Neural progenitor cell (in vitro differentiated cells): ENCODE data around the gene DYNLT3. TPM values are rescaled to one million over a fixed set of nuclear protein-coding genes. Genes with fewer than 3 reads are reported as not detected.

ENCODE experiments used
- DNase-seq: peaks from one replicate; pipeline ENCODE4 v3.0.0-alpha.2; 2016; ENCODE audit warnings: low spot score
- H2AFZ ChIP-seq: fragments of 200-600 bp; sonication (generic); replicated peaks from 2 replicates; pipeline ENCODE4 v1.6.1; 2016; ENCODE audit warnings: antibody characterized with exemption
- H3F3A ChIP-seq: fragments of 200-600 bp; sonication (generic); 2 replicates; pipeline ENCODE4 v1.6.1; 2016; ENCODE audit warnings: antibody characterized with exemption, low read depth
- H3K27ac ChIP-seq: fragments of 200-600 bp; sonication (generic); 2 replicates; pipeline ENCODE4 v1.5.1; 2016; ENCODE audit warnings: mild to moderate bottlenecking
- H3K27me3 ChIP-seq: fragments of 200-600 bp; sonication (generic); 2 replicates; pipeline ENCODE4 v1.6.1; 2016; ENCODE audit warnings: mild to moderate bottlenecking, moderate library complexity
- H3K36me3 ChIP-seq: fragments of 200-600 bp; sonication (generic); 2 replicates; pipeline ENCODE4 v1.5.1; 2016
- H3K4me1 ChIP-seq: fragments of 200-600 bp; sonication (generic); 2 replicates; pipeline ENCODE4 v1.6.1; 2016; ENCODE audit warnings: mixed run types
- H3K4me2 ChIP-seq: fragments of 200-600 bp; sonication (generic); 2 replicates; pipeline ENCODE4 v1.6.1; 2016
- H3K4me3 ChIP-seq: fragments of 200-600 bp; sonication (generic); 2 replicates; pipeline ENCODE4 v1.5.1; 2016
- H3K79me2 ChIP-seq: fragments of 200-600 bp; sonication (generic); 2 replicates; pipeline ENCODE4 v1.6.1; 2016; ENCODE audit warnings: low read depth
- H3K9ac ChIP-seq: fragments of 200-600 bp; sonication (generic); 2 replicates; pipeline ENCODE4 v1.6.1; 2016
- H3K9me3 ChIP-seq: fragments of 200-600 bp; sonication (generic); 2 replicates; pipeline ENCODE4 v1.5.1; 2016; ENCODE audit warnings: low read depth
- H4K20me1 ChIP-seq: fragments of 200-600 bp; sonication (generic); 2 replicates; pipeline ENCODE4 v1.6.1; 2016; ENCODE audit warnings: low read depth
- H3K27ac Mint-ChIP-seq: 3 replicates; pipeline ENCODE4 v1.8.0; 2021; ENCODE audit warnings: mixed read lengths
- H3K27me3 Mint-ChIP-seq: 2 replicates; pipeline ENCODE4 v1.8.0; 2022; ENCODE audit warnings: low read depth, mild to moderate bottlenecking, inconsistent platforms, moderate library complexity, mixed read lengths; ENCODE audit not compliant: insufficient read depth
- H3K36me3 Mint-ChIP-seq: 3 replicates; pipeline ENCODE4 v1.8.0; 2021; ENCODE audit warnings: mixed read lengths
- H3K4me1 Mint-ChIP-seq: 3 replicates; pipeline ENCODE4 v1.8.0; 2021; ENCODE audit warnings: mixed read lengths
- H3K4me3 Mint-ChIP-seq: 3 replicates; pipeline ENCODE4 v1.8.0; 2021; ENCODE audit warnings: mild to moderate bottlenecking, moderate library complexity, mixed read lengths
- H3K9me3 Mint-ChIP-seq: 3 replicates; pipeline ENCODE4 v1.8.0; 2020; ENCODE audit warnings: mixed read lengths
- EZH2 ChIP-seq: fragments of 200-600 bp; sonication (generic); IDR thresholded peaks from 2 replicates; pipeline ENCODE4 v1.6.1; 2017; ENCODE audit warnings: antibody characterized with exemption, mild to moderate bottlenecking, moderate library complexity
- EZH2phosphoT487 ChIP-seq: fragments of 200-600 bp; sonication (generic); IDR thresholded peaks from 2 replicates; pipeline ENCODE4 v1.6.1; 2017; ENCODE audit warnings: antibody characterized with exemption
- total RNA-seq: library from RNA; depleted of rRNA; stranded (reverse); fragments of >200 nt; gene quantifications from 2 replicates; pipeline ENCODE4 v1.2.3, GENCODE V29; 2015; ENCODE audit warnings: low replicate concordance
- TF ChIP-seq, protein P1 (sequence below): fragments of 200-600 bp; sonication (generic); IDR thresholded peaks from 2 replicates; pipeline ENCODE4 v1.5.1; 2017; ENCODE audit warnings: antibody characterized with exemption, mild to moderate bottlenecking

DYNLT3 gene
- total RNA-seq, 1 donor from 2014 or later = 12.1 TPM

DNA sequence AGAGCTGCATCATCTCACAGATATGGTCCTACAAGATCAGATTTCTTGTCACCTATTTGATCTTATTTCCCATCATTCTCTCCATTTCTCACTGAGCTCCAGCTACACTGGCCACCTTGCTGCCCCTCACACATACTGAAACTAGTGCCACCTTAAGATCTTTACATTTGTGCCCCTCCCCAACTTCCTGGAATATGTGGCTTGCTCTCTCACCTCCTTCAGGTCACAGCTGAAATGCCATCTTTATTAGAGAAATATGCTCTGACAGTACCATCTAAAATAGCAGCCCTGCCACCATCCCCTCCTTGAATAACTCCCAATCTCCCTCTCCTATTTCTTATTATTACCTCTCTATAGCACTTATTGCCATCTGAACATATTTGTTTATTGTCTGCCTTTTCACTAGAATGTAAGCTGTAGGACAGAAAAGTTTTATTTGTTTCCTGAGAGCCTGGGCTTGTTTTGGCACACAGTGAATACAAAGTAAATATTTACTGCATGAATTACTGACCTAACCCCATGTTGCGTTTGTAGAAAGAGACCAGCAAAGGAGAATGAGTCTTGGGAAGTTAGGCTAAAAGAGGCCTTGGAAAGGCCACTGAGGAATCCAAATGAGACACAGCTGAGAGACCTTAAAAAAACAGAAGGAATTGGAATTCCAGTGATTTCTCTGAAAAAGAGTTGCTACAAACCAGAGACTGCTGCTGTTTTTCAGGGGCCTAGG lies 22.7 kb downstream of the DYNLT3 start:
- H3K9me3 Mint-ChIP-seq = no peaks in the 10 kb centered on the region
- no peaks in the 10 kb centered on the region for H3K4me1 Mint-ChIP-seq
- Histone ChIP-seq H2AFZ (no peak overlapping the region), H3K27me3 (no peaks in the 10 kb centered on the region), H3K9me3 (no peaks in the 10 kb centered on the region), H3K4me2 (no peak overlapping the region), H3K27ac (no peak overlapping the region), H3K4me1 (no peaks in the 10 kb centered on the region), H4K20me1 (no peaks in the 10 kb centered on the region), H3K79me2 (no peaks in the 10 kb centered on the region), H3K4me3 (no peak overlapping the region), H3K36me3 (no peaks in the 10 kb centered on the region), H3F3A (no peaks in the 10 kb centered on the region), H3K9ac (no peak overlapping the region)
- TF ChIP-seq EZH2phosphoT487 (no peak), EZH2 (no peak)
- TF ChIP-seq, protein P1, sequence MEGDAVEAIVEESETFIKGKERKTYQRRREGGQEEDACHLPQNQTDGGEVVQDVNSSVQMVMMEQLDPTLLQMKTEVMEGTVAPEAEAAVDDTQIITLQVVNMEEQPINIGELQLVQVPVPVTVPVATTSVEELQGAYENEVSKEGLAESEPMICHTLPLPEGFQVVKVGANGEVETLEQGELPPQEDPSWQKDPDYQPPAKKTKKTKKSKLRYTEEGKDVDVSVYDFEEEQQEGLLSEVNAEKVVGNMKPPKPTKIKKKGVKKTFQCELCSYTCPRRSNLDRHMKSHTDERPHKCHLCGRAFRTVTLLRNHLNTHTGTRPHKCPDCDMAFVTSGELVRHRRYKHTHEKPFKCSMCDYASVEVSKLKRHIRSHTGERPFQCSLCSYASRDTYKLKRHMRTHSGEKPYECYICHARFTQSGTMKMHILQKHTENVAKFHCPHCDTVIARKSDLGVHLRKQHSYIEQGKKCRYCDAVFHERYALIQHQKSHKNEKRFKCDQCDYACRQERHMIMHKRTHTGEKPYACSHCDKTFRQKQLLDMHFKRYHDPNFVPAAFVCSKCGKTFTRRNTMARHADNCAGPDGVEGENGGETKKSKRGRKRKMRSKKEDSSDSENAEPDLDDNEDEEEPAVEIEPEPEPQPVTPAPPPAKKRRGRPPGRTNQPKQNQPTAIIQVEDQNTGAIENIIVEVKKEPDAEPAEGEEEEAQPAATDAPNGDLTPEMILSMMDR = no peak
- H3K27me3 Mint-ChIP-seq = no peaks in the 10 kb centered on the region
- H3K36me3 Mint-ChIP-seq = no peaks in the 10 kb centered on the region
- H3K27ac Mint-ChIP-seq = no peak overlapping the region
- H3K4me3 Mint-ChIP-seq = no peak overlapping the region
- DNase-seq = no peak

DNA sequence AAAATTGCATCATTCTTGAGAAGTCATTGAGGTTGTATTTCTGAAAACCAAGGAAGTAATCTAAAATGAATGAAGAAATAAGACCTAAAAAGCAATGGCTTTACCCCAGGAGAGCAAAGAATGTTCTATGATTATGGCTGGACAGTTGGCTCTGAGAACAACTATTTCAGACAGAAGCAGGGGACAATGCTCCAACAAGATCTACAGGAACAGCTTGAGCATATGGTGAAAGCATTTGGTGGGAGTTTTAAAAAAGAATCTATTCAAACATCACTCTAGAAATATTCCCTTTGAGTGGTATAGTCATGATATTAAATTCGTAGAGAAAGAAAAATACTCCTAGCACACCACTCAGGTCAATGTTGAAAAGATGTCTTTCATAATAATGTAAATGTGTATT lies 26.7 kb downstream of the DYNLT3 start:
- Mint-ChIP-seq H3K27ac (no peak overlapping the region), H3K4me3 (no peak overlapping the region), H3K27me3 (no peaks in the 10 kb centered on the region), H3K9me3 (no peaks in the 10 kb centered on the region), H3K36me3 (no peaks in the 10 kb centered on the region), H3K4me1 (no peaks in the 10 kb centered on the region)
- H3K9ac ChIP-seq = no peak overlapping the region
- H3K36me3 ChIP-seq = no peaks in the 10 kb centered on the region
- no peak overlapping the region for H3K4me3 ChIP-seq
- no peaks in the 10 kb centered on the region for H3K27me3 ChIP-seq
- no peaks in the 10 kb centered on the region for H3K9me3 ChIP-seq
- no peaks in the 10 kb centered on the region for H3K79me2 ChIP-seq
- no peak overlapping the region for H3K27ac ChIP-seq
- H3F3A ChIP-seq = no peaks in the 10 kb centered on the region
- H4K20me1 ChIP-seq = no peaks in the 10 kb centered on the region
- H3K4me1 ChIP-seq = no peaks in the 10 kb centered on the region
- DNase-seq = no peak
- TF ChIP-seq, protein P1 = no peak
- TF ChIP-seq EZH2 (no peak), EZH2phosphoT487 (no peak)
- H3K4me2 ChIP-seq = no peak overlapping the region
- H2AFZ ChIP-seq = no peak overlapping the region

DNA sequence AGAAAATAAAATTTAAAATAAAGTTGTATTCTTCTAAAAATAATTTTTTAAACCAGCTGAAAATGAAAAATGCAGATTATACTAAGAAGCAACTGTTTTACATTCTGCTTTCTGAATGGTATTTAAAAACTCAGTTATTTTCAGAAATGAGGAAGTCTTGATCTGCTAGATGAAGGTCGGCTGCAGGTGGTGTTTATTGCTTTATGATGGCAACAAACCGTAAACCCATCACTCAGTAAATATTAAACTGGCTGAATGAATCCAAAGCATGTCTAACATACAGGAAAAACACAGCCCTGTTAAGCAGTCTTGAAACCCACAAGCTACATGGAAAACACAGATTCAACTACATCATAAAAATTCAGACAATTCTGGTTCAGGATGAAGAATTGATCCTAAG lies 29.3 kb downstream of the DYNLT3 start:
- Histone ChIP-seq H3K4me3 (no peak overlapping the region), H3K4me2 (no peak overlapping the region), H3F3A (no peaks in the 10 kb centered on the region), H4K20me1 (no peaks in the 10 kb centered on the region), H3K27ac (no peak overlapping the region), H3K9ac (no peak overlapping the region), H2AFZ (no peak overlapping the region), H3K4me1 (no peaks in the 10 kb centered on the region), H3K36me3 (no peaks in the 10 kb centered on the region), H3K79me2 (no peaks in the 10 kb centered on the region), H3K27me3 (no peaks in the 10 kb centered on the region), H3K9me3 (no peaks in the 10 kb centered on the region)
- H3K4me3 Mint-ChIP-seq = no peak overlapping the region
- no peaks in the 10 kb centered on the region for H3K27me3 Mint-ChIP-seq
- TF ChIP-seq EZH2phosphoT487 (no peak), EZH2 (no peak)
- TF ChIP-seq, protein P1 = no peak
- H3K9me3 Mint-ChIP-seq = no peaks in the 10 kb centered on the region
- H3K4me1 Mint-ChIP-seq = no peaks in the 10 kb centered on the region
- DNase-seq = no peak
- H3K36me3 Mint-ChIP-seq = no peaks in the 10 kb centered on the region
- H3K27ac Mint-ChIP-seq = no peak overlapping the region
